K562 treated with DMSO at 1 percent for 4 hours (cell line): ENCODE measurements around the gene AP4B1. TPM values are rescaled to one million over a fixed set of nuclear protein-coding genes. Genes with fewer than 3 reads are reported as not detected.

Source experiments
- total RNA-seq: library from RNA; unstranded; fragments of 300-600 nt; gene quantifications from 2 replicates; pipeline ENCODE4 v1.2.3, GENCODE V29; 2022; ENCODE audit not compliant: insufficient read depth

Gene AP4B1
- 7.4 and 10.2 TPM in 2 replicates for total RNA-seq

GRCh38 chr1:113904674-113905434, at the start of gene AP4B1, which contains the start of gene DCLRE1B:
Gene AP4B1 (minus strand): TSS chr1:113904799. CDS start chr1:113904717, 82 bp downstream.
Gene DCLRE1B (plus strand): TSS chr1:113905326. CDS start chr1:113905587, 261 bp downstream.

GRCh38 chr1:113928941-113929749, 24.5 kb upstream of the AP4B1 start, which contains the start of gene HIPK1:
Gene HIPK1 (plus strand): TSS chr1:113929324.

GRCh38 chr1:113887402-113888175, 17.0 kb downstream of the AP4B1 start, which contains the start of gene BCL2L15:
Gene BCL2L15 (minus strand): TSS chr1:113887581. CDS start chr1:113887375, 206 bp downstream.

GRCh38 chr1:113871597-113872113, 32.9 kb downstream of the AP4B1 start, which contains the start of gene PTPN22:
Gene PTPN22 (minus strand): TSS chr1:113871712.

Other genes with a start within 250 kb of the AP4B1 start
- gene PHTF1, start 145.3 kb downstream of the AP4B1 start, total RNA-seq: 32.9 and 39.8 TPM in 2 replicates
- gene RSBN1, start 92.3 kb downstream of the AP4B1 start, total RNA-seq: 10.7 and 13.8 TPM in 2 replicates
- 0.75 and 0.84 TPM in 2 replicates for gene PTPN22, start 33.1 kb downstream of the AP4B1 start, total RNA-seq
- gene BCL2L15, start 17.2 kb downstream of the AP4B1 start, total RNA-seq: not detected in 2 replicates
- gene DCLRE1B, start 527 bp upstream of the AP4B1 start, total RNA-seq: 12.2 and 15.5 TPM in 2 replicates
- 25.3 and 39.0 TPM in 2 replicates for gene HIPK1, start 24.5 kb upstream of the AP4B1 start, total RNA-seq
- gene OLFML3, start 74.7 kb upstream of the AP4B1 start, total RNA-seq: not detected in 2 replicates
- not detected in 2 replicates for gene SYT6, start 249.1 kb upstream of the AP4B1 start, total RNA-seq